ENCODE measurements around the gene FANCE. TPM values are rescaled to one million over a fixed set of nuclear protein-coding genes. Genes with fewer than 3 reads are reported as not detected.

The FANCE gene
- total and polyA plus RNA-seq, 9 of the 15 experiments (the other 6 are each of a cell fraction or from before 2014, with no cell fraction given): 5.7 to 30.2 (median 17.0) TPM

DNA sequence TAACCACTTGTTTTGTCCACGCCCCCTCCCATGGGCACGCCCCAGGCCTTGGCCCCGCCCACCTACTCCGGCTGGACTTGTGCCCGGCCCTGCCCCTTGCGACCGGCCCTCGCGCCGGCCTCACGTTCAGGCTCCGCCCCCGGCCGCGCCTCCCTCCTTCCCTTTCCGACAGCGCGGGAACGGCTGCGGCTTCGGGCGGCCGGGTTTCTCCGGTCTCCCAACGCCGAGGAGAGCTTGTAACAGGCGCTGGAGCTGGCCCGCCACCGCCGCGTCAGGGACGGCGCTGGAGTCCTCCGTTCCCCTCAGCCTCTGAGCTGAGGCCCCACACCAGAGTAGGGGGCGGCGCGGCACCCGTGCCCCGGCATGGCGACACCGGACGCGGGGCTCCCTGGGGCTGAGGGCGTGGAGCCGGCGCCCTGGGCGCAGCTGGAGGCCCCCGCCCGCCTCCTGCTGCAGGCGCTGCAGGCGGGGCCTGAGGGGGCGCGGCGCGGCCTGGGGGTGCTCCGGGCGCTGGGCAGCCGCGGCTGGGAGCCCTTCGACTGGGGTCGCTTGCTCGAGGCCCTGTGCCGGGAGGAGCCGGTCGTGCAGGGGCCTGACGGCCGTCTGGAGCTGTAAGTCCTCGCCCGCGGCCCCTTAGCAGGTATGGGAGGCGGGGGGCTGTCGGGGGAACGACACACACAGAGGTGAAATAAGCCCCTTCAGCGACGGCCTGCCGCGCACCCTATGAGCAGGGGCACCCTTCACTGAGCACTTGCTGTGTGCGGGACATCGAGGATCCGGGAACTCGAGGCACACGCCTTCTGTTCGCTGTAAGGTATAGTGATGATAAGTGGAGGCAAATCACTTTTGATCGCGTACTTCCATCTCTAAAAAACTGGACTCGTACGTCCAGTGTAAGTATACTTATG, at the start of gene FANCE (continued):
- no peak for TF ChIP-seq STAT5A (IDR thresholded peaks at IDR 0.05; ENCODE audit: borderline replicate concordance, low read length)
- no peak for TF ChIP-seq ESRRB (CRISPR knock-in tag; IDR thresholded peaks at IDR 0.05; ENCODE audit: borderline replicate concordance)
- TF ChIP-seq, protein P1, sequence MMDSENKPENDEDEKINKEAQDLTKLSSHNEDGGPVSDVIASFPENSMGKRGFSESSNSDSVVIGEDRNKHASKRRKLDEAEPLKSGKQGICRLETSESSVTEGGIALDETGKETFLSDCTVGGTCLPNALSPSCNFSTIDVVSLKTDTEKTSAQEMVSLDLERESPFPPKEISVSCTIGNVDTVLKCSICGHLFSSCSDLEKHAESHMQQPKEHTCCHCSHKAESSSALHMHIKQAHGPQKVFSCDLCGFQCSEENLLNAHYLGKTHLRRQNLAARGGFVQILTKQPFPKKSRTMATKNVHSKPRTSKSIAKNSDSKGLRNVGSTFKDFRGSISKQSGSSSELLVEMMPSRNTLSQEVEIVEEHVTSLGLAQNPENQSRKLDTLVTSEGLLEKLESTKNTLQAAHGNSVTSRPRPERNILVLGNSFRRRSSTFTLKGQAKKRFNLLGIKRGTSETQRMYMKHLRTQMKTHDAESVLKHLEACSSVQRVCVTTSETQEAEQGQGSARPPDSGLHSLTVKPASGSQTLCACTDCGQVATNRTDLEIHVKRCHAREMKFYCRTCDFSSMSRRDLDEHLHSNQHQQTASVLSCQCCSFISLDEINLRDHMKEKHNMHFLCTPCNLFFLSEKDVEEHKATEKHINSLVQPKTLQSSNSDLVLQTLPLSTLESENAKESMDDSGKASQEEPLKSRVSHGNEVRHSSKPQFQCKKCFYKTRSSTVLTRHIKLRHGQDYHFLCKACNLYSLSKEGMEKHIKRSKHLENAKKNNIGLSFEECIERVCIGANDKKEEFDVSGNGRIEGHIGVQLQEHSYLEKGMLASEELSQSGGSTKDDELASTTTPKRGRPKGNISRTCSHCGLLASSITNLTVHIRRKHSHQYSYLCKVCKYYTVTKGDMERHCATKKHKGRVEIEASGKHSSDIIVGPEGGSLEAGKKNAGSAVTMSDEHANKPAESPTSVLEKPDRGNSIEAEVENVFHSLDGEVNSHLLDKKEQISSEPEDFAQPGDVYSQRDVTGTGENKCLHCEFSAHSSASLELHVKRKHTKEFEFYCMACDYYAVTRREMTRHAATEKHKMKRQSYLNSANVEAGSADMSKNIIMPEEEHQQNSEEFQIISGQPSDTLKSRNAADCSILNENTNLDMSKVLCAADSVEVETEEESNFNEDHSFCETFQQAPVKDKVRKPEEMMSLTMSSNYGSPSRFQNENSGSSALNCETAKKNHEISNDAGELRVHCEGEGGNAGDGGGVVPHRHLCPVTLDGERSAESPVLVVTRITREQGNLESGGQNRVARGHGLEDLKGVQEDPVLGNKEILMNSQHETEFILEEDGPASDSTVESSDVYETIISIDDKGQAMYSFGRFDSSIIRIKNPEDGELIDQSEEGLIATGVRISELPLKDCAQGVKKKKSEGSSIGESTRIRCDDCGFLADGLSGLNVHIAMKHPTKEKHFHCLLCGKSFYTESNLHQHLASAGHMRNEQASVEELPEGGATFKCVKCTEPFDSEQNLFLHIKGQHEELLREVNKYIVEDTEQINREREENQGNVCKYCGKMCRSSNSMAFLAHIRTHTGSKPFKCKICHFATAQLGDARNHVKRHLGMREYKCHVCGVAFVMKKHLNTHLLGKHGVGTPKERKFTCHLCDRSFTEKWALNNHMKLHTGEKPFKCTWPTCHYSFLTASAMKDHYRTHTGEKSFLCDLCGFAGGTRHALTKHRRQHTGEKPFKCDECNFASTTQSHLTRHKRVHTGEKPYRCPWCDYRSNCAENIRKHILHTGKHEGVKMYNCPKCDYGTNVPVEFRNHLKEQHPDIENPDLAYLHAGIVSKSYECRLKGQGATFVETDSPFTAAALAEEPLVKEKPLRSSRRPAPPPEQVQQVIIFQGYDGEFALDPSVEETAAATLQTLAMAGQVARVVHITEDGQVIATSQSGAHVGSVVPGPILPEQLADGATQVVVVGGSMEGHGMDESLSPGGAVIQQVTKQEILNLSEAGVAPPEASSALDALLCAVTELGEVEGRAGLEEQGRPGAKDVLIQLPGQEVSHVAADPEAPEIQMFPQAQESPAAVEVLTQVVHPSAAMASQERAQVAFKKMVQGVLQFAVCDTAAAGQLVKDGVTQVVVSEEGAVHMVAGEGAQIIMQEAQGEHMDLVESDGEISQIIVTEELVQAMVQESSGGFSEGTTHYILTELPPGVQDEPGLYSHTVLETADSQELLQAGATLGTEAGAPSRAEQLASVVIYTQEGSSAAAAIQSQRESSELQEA (IDR thresholded peaks at IDR 0.05; ENCODE audit: low read depth): no peak
- no peak for TF ChIP-seq ZNF586 (CRISPR knock-in tag; conservative IDR thresholded peaks at IDR 0.05)
- no peak for TF ChIP-seq ZBTB2 (IDR thresholded peaks at IDR 0.05)
- TF ChIP-seq, protein P2, sequence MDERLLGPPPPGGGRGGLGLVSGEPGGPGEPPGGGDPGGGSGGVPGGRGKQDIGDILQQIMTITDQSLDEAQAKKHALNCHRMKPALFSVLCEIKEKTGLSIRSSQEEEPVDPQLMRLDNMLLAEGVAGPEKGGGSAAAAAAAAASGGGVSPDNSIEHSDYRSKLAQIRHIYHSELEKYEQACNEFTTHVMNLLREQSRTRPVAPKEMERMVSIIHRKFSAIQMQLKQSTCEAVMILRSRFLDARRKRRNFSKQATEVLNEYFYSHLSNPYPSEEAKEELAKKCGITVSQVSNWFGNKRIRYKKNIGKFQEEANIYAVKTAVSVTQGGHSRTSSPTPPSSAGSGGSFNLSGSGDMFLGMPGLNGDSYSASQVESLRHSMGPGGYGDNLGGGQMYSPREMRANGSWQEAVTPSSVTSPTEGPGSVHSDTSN (CRISPR knock-in tag; IDR thresholded peaks at IDR 0.05; ENCODE audit: low read depth): no peak
- TF ChIP-seq, protein P2 (tag; conservative IDR thresholded peaks at IDR 0.05; ENCODE audit: low read depth): no peak
- TF ChIP-seq, protein P3, sequence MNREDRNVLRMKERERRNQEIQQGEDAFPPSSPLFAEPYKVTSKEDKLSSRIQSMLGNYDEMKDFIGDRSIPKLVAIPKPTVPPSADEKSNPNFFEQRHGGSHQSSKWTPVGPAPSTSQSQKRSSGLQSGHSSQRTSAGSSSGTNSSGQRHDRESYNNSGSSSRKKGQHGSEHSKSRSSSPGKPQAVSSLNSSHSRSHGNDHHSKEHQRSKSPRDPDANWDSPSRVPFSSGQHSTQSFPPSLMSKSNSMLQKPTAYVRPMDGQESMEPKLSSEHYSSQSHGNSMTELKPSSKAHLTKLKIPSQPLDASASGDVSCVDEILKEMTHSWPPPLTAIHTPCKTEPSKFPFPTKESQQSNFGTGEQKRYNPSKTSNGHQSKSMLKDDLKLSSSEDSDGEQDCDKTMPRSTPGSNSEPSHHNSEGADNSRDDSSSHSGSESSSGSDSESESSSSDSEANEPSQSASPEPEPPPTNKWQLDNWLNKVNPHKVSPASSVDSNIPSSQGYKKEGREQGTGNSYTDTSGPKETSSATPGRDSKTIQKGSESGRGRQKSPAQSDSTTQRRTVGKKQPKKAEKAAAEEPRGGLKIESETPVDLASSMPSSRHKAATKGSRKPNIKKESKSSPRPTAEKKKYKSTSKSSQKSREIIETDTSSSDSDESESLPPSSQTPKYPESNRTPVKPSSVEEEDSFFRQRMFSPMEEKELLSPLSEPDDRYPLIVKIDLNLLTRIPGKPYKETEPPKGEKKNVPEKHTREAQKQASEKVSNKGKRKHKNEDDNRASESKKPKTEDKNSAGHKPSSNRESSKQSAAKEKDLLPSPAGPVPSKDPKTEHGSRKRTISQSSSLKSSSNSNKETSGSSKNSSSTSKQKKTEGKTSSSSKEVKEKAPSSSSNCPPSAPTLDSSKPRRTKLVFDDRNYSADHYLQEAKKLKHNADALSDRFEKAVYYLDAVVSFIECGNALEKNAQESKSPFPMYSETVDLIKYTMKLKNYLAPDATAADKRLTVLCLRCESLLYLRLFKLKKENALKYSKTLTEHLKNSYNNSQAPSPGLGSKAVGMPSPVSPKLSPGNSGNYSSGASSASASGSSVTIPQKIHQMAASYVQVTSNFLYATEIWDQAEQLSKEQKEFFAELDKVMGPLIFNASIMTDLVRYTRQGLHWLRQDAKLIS (CRISPR knock-in tag; IDR thresholded peaks at IDR 0.05): no peak; the same call in 1 of the 2 replicates
- no peak for TF ChIP-seq RAD51 (IDR thresholded peaks at IDR 0.05; ENCODE audit: borderline replicate concordance, low read depth)
- no peak for TF ChIP-seq NFRKB (IDR thresholded peaks at IDR 0.05; ENCODE audit: low read depth)
